GM12865 (cell line): ENCODE data around the gene DCBLD1.
"Not testable (repeated sequence)": the region's sequence is repeated elsewhere in the genome, so short reads cannot be mapped to it uniquely, and the experiment has no call there.

Experiments used
- DNase-seq: peaks from one replicate; pipeline ENCODE4 v3.0.0; 2010; ENCODE audit warnings: low read depth
- H3K4me3 ChIP-seq: 2 replicates; pipeline ENCODE4 v1.5.1; 2011; ENCODE audit warnings: mild to moderate bottlenecking, low read depth, low read length, control low read depth
- TF ChIP-seq, protein P1 (sequence below): IDR thresholded peaks from 2 replicates; pipeline ENCODE4 v1.5.1; 2011; ENCODE audit warnings: low read length, control low read depth, low read depth, inconsistent platforms; ENCODE audit not compliant: insufficient read depth; ENCODE audit errors: missing control alignments

Gene DCBLD1

DNA sequence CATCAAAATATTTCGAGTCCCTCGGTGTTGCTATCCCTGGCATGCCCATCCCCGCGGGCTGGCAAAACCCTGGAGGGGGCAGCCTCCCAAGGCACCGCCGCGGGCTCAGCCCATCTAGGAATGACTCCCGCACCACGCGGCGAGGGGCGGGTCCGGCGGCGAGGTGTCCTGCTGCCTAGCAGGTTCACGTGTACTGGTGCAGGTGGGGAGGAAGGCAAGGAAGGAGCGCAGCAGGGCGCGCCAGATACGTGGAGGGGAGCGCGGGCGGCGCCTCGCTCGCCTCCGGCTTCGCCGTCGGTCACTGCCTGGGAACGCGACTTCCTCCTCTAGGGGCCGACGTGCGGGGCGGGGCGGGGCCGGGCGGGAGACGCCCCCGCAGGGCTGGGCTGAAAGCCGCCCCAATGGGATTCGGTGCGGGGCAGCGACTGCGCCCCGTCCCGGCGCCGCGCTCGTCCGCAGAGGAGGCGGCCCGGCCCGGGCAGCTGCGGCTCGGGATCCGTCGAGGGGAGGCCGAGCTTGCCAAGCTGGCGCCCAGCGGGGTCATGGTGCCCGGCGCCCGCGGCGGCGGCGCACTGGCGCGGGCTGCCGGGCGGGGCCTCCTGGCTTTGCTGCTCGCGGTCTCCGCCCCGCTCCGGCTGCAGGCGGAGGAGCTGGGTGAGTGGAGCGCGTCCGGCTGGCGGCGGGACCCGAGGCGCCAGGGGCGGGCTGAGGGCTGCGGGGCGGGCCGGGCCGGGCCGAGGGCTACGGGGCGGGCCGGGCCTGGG, at the start of gene DCBLD1:
Gene DCBLD1 (plus strand): TSS at position 435 of the 764 bp plus-strand sequence. CDS start 108 bp downstream, at position 543.
- peak within 1 kb of the TSS; percentile 96 for H3K4me3 ChIP-seq
- TF ChIP-seq, protein P1, sequence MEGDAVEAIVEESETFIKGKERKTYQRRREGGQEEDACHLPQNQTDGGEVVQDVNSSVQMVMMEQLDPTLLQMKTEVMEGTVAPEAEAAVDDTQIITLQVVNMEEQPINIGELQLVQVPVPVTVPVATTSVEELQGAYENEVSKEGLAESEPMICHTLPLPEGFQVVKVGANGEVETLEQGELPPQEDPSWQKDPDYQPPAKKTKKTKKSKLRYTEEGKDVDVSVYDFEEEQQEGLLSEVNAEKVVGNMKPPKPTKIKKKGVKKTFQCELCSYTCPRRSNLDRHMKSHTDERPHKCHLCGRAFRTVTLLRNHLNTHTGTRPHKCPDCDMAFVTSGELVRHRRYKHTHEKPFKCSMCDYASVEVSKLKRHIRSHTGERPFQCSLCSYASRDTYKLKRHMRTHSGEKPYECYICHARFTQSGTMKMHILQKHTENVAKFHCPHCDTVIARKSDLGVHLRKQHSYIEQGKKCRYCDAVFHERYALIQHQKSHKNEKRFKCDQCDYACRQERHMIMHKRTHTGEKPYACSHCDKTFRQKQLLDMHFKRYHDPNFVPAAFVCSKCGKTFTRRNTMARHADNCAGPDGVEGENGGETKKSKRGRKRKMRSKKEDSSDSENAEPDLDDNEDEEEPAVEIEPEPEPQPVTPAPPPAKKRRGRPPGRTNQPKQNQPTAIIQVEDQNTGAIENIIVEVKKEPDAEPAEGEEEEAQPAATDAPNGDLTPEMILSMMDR, result no peak
- DNase-seq, result peak; percentile 91

DNA sequence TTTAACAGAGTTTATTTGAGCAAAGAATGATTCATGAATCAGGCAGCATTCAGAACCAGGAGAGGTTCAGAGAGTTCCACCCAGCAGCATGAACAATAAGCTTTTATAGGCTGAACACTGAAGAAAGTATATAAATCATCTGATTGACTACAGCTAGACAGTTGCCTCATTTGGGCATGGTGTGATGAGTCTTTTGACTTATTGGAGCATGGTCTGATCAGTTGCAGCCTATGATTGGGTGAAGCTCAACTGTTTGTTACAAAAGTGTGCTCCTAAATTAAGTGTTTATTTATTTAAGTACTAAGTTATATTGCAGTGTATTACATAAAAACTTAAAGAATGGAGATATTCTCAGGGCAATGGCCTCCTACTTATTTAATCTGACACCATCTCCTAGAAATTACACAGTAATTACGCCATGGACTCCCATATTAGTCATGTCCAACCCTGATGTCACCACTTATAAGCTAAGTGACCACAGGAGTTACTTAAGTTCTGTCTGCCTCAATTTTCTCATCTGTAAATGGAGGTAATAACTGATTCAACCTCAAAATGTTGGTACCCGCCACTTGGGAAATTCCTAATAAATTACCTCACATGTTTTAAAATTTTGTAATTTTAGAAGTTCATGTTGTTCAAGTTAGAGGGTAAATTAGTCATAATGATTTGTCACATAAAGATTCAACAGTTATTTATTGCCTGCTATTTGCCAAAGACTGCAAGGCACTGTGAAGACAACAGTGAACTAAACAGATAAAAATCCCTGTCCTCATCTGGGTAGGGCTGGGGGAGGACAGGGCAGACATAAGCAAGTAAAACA, 41.6 kb upstream of the DCBLD1 start:
- TF ChIP-seq, protein P1, result no peak

GRCh38 chr6:117441824-117442264, 40.6 kb upstream of the DCBLD1 start:
- DNase-seq, result no peak
- H3K4me3 ChIP-seq, result no peak overlapping the region
- TF ChIP-seq, protein P1, result no peak

More for the DNA sequence above, 41.6 kb upstream of the DCBLD1 start:
- no peak overlapping the region for H3K4me3 ChIP-seq
- DNase-seq, result no peak

DNA sequence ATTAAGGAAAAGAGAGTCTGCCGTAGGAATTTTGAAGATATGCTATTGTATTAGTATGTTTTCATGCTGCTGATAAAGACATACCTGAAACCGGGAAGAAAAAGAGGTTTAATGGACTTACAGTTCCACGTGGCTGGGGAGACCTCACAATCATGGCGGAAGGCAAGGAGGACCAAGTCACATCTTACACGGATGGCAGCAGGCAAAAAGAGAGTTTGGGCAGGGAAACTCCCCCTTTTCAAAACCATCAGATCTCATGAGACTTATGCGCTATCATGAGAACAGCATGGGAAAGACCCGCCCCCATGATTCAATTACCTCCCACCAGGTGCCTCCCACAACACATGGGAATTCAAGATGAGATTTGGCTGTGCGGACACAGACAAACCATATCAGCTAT, 40.2 kb upstream of the DCBLD1 start:
- DNase-seq, H3K4me3 ChIP-seq: not testable (repeated sequence)

DNA sequence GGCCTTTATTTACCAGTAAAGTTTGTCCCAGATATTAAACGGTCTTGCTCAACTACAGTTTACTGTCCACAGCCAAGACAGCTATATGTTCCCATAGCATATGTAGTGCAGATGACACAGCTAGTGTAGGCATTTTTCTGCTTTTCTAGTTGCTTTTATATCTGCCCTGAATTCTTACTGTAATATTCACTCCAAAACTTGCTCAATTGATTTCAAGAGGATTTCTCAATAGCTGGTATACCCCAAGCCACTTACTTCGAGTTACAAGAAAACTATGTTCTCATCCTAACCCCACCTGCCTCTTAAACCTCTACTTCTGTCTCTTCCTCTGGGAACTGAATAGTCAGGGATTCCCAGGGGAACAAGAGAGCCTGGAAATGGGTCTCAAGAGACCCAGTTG, 37.9 kb upstream of the DCBLD1 start:
- no peak for DNase-seq
- no peak overlapping the region for H3K4me3 ChIP-seq
- TF ChIP-seq, protein P1, result no peak

GRCh38 chr6:117446861-117447260, 35.6 kb upstream of the DCBLD1 start:
- DNase-seq, result no peak
- TF ChIP-seq, protein P1, result no peak
- H3K4me3 ChIP-seq, result no peak overlapping the region

GRCh38 chr6:117448011-117448410, 34.5 kb upstream of the DCBLD1 start:
- no peak overlapping the region for H3K4me3 ChIP-seq
- TF ChIP-seq, protein P1, result no peak
- DNase-seq, result no peak
